HG03159 (cell line): ENCODE measurements around the gene EIF4A3.

Experiments
- ATAC-seq: cut with Tn5 transposase; IDR thresholded peaks from one replicate; pipeline ENCODE4 v1.9.1; 2021; ENCODE audit warnings: mild to moderate bottlenecking, moderate library complexity; ENCODE audit not compliant: unreplicated experiment

The EIF4A3 gene

DNA sequence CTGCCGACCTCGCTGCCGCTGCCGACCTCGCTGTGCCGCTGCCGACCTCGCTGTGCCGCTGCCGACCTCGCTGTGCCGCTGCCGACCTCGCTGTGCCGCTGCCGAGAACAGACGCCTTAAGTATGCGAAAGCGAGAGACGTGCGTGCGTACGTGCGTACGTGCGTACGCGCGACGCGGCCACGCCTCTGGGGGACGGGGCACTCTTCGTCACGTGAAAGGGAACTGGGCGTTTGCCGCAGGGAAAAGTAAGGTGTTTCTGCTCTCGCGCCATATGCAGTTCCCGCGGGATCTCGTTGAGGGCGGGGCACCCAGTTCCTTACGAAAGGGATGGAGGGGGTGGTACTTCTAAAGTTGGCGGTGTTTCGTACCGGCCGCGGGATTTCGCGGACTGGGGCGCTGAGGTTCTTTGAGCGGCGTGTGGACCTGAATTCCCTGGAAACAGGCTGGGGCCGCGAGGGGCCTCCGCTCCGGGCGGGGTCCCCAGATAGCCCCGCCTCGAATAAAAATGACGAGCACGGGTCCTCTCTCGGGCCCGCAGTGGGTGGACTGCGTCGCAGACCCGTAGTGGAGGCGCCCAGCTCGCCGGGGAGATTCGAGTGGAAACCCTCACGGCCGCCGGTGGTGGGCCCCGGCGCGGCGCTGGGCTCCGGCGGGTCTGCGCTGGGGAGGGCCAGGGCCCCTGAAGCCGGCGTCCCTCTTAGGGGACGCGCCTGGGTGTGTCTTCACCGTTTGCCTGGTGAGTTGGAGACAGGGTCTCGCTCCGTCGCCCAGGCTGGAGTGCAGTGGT is at the start of gene EIF4A3:
EIF4A3 (minus strand) TSS at position 94 of the 788 bp plus-strand sequence. CDS start 167 bp downstream, outside the sequence.
- ATAC-seq: peak; percentile 88

DNA sequence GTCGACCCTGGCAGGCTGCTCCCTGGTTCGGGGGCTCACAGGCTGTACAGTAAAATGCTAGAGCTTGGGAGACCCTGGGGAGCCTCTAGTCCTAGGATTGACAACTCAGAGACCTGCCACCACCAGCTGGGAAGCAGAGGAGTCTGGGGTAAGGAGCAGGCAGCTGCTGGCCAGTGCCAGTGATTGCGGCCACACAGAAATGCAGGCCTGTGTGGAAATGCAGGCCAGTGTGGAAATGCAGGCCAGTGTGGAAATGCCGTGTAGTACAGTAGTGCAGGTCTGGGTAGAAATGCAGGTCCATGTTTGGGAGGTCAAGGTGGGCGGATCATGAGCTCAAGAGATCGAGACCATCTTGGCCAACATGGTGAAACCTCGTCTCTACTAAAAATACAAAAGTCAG is 49.7 kb upstream of the EIF4A3 start:
- no peak for ATAC-seq

DNA sequence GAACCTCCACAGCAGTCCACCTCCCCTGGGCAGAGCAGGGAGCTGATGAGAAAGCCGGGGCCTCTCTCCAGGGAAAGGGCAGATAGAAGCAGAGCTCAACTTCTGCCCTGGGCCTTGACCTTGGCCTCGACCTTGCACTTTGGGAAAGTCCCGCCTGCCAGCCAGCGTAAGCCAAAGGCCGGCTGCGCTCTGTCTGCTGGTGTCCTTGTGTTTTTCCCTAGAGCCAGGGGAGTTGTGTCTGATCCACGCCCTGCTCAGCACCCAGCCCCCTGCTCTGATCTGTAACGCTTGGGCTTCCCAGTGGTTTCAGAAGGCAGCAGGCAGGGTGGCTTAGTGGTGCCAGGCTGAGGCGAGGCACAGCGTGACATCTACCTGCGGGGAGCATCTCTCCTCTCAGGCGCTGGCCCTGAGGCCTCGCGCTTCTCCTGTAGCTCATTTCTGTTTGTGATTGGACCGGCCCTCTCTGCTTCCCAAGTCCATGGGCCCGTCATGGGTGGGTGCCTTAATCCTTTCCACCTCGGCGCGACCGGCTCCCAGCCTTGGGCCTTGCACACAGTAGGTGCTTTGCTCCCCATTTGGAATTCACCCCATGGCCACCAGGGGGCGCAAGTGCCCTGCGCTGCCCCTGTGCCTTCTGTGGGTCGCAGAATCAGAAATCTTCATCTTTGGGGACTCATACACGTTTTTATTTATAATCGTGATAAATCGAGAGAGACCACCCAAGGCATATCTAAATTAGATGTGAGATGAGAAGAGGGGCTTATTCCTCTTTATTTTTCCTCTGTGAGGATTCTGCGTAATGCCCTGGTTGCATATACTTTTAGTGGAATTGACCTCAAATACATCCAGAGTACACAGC is 49.0 kb upstream of the EIF4A3 start:
- no peak for ATAC-seq

DNA sequence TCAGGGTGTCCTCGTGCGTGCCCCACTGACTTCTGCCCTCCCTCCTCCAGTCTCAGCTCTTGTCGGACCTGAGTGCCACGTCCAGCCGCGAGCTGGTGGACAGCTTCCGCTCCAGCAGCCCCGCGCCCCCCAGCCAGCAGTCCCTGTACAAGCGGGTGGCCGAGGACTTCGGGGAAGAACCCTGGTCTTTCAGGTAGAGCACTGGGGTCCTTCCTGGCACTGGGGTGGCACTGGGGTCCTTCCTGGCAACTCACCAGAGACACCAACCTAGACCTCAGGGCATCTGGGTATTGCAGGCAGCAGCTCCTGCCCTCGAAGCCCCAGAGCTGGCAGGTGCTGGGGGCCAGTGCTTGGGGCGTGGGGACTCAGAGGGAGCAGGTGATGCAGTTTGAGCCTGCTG is 48.2 kb upstream of the EIF4A3 start:
- no peak for ATAC-seq

- no peak for ATAC-seq
Measured at GRCh38 chr17:80191865-80192661, 45.1 kb upstream of the EIF4A3 start.

GRCh38 chr17:80191192-80191591 is 44.3 kb upstream of the EIF4A3 start:
- ATAC-seq: no peak

GRCh38 chr17:80190716-80191115 is 43.8 kb upstream of the EIF4A3 start:
- ATAC-seq: no peak

GRCh38 chr17:80189611-80190010 is 42.7 kb upstream of the EIF4A3 start:
- no peak for ATAC-seq

GRCh38 chr17:80187515-80187941 is 40.6 kb upstream of the EIF4A3 start:
- ATAC-seq: no peak

GRCh38 chr17:80187090-80187489 is 40.2 kb upstream of the EIF4A3 start:
- ATAC-seq: no peak

GRCh38 chr17:80185968-80186367 is 39.0 kb upstream of the EIF4A3 start:
- ATAC-seq: no peak

- no peak for ATAC-seq
Measured at GRCh38 chr17:80184423-80184714, 37.4 kb upstream of the EIF4A3 start.

DNA sequence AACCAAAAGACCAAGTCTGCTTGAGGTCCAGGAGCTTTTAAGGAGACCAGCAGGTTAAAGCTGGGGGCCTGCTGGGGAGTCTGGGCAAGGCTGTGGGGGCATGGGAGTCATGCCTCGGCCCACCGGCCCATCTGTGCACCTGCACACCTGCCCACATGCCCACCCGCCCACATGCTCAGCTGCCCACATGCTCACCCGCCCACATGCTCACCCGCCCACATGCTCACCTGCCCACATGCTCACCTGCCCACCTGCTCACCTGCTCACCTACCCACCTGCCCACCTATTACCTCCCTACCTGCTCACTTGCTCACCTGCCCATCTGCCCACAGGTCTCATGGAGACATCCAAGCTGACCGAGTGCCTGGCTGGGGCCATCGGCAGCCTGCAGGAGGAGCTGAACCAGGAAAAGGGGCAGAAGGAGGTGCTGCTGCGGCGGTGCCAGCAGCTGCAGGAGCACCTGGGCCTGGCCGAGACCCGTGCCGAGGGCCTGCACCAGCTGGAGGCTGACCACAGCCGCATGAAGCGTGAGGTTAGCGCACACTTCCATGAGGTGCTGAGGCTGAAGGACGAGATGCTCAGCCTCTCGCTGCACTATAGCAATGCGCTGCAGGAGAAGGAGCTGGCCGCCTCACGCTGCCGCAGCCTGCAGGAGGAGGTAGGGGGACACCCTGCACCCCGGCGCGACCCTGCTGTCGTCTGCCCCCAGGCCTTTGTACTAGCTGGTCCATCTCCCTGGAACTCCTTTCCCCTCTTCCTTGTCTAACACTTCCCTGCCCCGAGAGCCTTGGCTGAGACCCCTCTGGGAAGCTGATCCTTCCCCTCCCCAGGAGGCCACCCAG is 36.9 kb upstream of the EIF4A3 start:
- no peak for ATAC-seq

DNA sequence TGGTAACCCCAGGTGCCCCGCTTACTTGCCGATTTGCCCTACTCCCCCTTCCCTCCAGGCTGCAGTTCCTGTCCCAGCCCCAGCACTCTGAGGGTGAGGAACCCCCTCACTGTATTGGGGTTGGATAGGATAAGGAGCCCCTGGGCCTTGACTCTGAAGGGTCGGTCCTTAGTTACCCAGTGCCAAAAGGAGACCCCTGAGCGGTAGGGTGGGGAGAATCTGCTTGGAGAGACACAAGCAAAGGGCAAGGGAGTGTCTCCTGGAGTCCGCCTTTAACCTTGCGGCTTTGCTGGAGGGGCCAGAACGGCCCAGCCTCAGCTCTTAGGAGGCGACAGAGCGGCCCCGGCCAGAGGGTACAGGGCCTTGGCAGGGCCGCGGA is 35.9 kb upstream of the EIF4A3 start:
- ATAC-seq: no peak

DNA sequence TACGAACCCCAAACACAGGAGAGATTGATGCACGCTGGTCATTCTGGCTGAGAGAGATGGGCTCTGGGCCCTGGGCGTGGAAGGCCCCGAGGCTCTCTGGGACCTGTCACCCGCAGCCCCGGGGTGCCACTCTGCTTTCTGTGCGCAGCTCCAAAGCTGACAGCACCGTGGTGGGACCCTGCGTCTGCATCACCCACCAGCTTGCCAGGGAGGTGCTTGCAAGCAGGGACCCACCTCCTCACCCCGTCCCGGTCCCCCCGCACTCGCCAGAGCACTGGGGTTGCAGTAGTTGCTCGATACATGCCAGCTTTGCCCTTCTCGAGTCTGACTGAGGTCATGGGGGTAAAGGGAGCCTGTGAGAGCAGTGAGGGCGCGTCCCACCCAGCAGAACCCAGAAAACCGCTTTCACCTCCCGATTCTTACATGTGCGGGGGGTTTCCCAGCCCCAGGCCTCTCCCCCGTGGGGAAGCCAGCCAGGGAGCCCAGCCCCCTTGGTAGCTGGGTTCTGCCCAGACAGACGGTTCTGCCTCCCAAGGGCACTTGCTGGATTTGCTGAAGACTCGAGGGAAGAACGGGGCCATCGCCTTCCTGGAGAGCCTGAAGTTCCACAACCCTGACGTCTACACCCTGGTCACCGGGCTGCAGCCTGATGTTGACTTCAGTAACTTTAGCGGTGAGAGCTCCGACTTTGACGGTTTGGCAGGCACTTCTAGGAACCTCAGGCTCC is 35.4 kb upstream of the EIF4A3 start:
- ATAC-seq: no peak

- ATAC-seq: no peak
Measured at GRCh38 chr17:80181431-80181830, 34.5 kb upstream of the EIF4A3 start.

- ATAC-seq: no peak
Measured at GRCh38 chr17:80180192-80180591, 33.3 kb upstream of the EIF4A3 start.

GRCh38 chr17:80177986-80178595 is 31.2 kb upstream of the EIF4A3 start:
- ATAC-seq: no peak

GRCh38 chr17:80176757-80177156 is 29.8 kb upstream of the EIF4A3 start:
- ATAC-seq: no peak
